ENCODE data around the gene SYNE2. TPM values are rescaled to one million over a fixed set of nuclear protein-coding genes. Genes with fewer than 3 reads are reported as not detected.

Gene SYNE2
- total RNA-seq, 1 donor = 10.1 TPM

GRCh38 chr14:63995285-63995684 lies 142.5 kb downstream of the SYNE2 start:
- no peaks in the 10 kb centered on the region for H3K27me3 ChIP-seq (ENCODE audit: insufficient read depth, low read length)
- H3K4me1 ChIP-seq (ENCODE audit: insufficient read depth, low read length) = no peaks in the 10 kb centered on the region
- H3K4me3 ChIP-seq (ENCODE audit: insufficient read depth, low read length) = no peak overlapping the region
- TF ChIP-seq CTCF (IDR thresholded peaks at IDR 0.05; ENCODE audit: extremely low read depth, low read depth, low read length) = no peak
- no peaks in the 10 kb centered on the region for H3K36me3 ChIP-seq (ENCODE audit: insufficient read depth, low read length)
- no peak for DNase-seq (ENCODE audit: insufficient read length, low spot score, missing footprints)
- H4K20me1 ChIP-seq (ENCODE audit: insufficient read depth, low read length) = no peaks in the 10 kb centered on the region
- no peaks in the 10 kb centered on the region for H3K79me2 ChIP-seq (ENCODE audit: insufficient read depth, low read length)
- H2AFZ ChIP-seq (ENCODE audit: low read length) = no peak overlapping the region
- no peak overlapping the region for H3K4me2 ChIP-seq (ENCODE audit: insufficient read depth, low read length)
- no peak overlapping the region for H3K27ac ChIP-seq (ENCODE audit: low read depth, low read length)
- H3K9me3 ChIP-seq (ENCODE audit: low read depth, low read length) = no peaks in the 10 kb centered on the region

- H3K36me3 ChIP-seq (ENCODE audit: insufficient read depth, low read length) = no peaks in the 10 kb centered on the region
- no peak for DNase-seq (ENCODE audit: insufficient read length, low spot score, missing footprints)
- TF ChIP-seq CTCF (IDR thresholded peaks at IDR 0.05; ENCODE audit: extremely low read depth, low read depth, low read length) = no peak
- H3K4me3 ChIP-seq (ENCODE audit: insufficient read depth, low read length) = no peak overlapping the region
- H3K27ac ChIP-seq (ENCODE audit: low read depth, low read length) = no peak overlapping the region
- no peaks in the 10 kb centered on the region for H4K20me1 ChIP-seq (ENCODE audit: insufficient read depth, low read length)
- H3K27me3 ChIP-seq (ENCODE audit: insufficient read depth, low read length) = no peaks in the 10 kb centered on the region
- H3K79me2 ChIP-seq (ENCODE audit: insufficient read depth, low read length) = no peaks in the 10 kb centered on the region
- no peaks in the 10 kb centered on the region for H3K9me3 ChIP-seq (ENCODE audit: low read depth, low read length)
- no peaks in the 10 kb centered on the region for H3K4me1 ChIP-seq (ENCODE audit: insufficient read depth, low read length)
- no peak overlapping the region for H3K4me2 ChIP-seq (ENCODE audit: insufficient read depth, low read length)
- no peak overlapping the region for H2AFZ ChIP-seq (ENCODE audit: low read length)
Observed at GRCh38 chr14:63996016-63996415, 143.2 kb downstream of the SYNE2 start.

- Histone ChIP-seq H3K4me1 (ENCODE audit: insufficient read depth, low read length) (no peaks in the 10 kb centered on the region), H4K20me1 (ENCODE audit: insufficient read depth, low read length) (no peaks in the 10 kb centered on the region), H3K4me2 (ENCODE audit: insufficient read depth, low read length) (no peak overlapping the region), H2AFZ (ENCODE audit: low read length) (no peak overlapping the region), H3K4me3 (ENCODE audit: insufficient read depth, low read length) (no peak overlapping the region), H3K79me2 (ENCODE audit: insufficient read depth, low read length) (no peaks in the 10 kb centered on the region), H3K36me3 (ENCODE audit: insufficient read depth, low read length) (no peaks in the 10 kb centered on the region), H3K27me3 (ENCODE audit: insufficient read depth, low read length) (no peaks in the 10 kb centered on the region), H3K27ac (ENCODE audit: low read depth, low read length) (no peak overlapping the region), H3K9me3 (ENCODE audit: low read depth, low read length) (no peaks in the 10 kb centered on the region)
- DNase-seq (ENCODE audit: insufficient read length, low spot score, missing footprints) = no peak
- no peak for TF ChIP-seq CTCF (IDR thresholded peaks at IDR 0.05; ENCODE audit: extremely low read depth, low read depth, low read length)
Observed at GRCh38 chr14:63996625-63997220, 143.9 kb downstream of the SYNE2 start.

- H3K27me3 ChIP-seq (ENCODE audit: insufficient read depth, low read length) = no peaks in the 10 kb centered on the region
- no peak for DNase-seq (ENCODE audit: insufficient read length, low spot score, missing footprints)
- no peaks in the 10 kb centered on the region for H3K36me3 ChIP-seq (ENCODE audit: insufficient read depth, low read length)
- no peaks in the 10 kb centered on the region for H3K9me3 ChIP-seq (ENCODE audit: low read depth, low read length)
- TF ChIP-seq CTCF (IDR thresholded peaks at IDR 0.05; ENCODE audit: extremely low read depth, low read depth, low read length) = no peak
- H2AFZ ChIP-seq (ENCODE audit: low read length) = no peak overlapping the region
- H3K27ac ChIP-seq (ENCODE audit: low read depth, low read length) = no peak overlapping the region
- no peak overlapping the region for H3K4me3 ChIP-seq (ENCODE audit: insufficient read depth, low read length)
- H3K4me2 ChIP-seq (ENCODE audit: insufficient read depth, low read length) = no peak overlapping the region
- H3K79me2 ChIP-seq (ENCODE audit: insufficient read depth, low read length) = no peaks in the 10 kb centered on the region
- no peaks in the 10 kb centered on the region for H4K20me1 ChIP-seq (ENCODE audit: insufficient read depth, low read length)
- H3K4me1 ChIP-seq (ENCODE audit: insufficient read depth, low read length) = no peaks in the 10 kb centered on the region
Observed at GRCh38 chr14:64000749-64001148, 147.9 kb downstream of the SYNE2 start.
